SK-N-SH (cell line): Measurements from ENCODE around the gene LLGL2.

Source experiments
- EP300 ChIP-seq, 2 experiments: IDR thresholded peaks; 2 replicates each; pipeline versions ENCODE4 v1.4.0 to v1.6.1; 2012; ENCODE audit warnings: borderline replicate concordance in 1 of 2, low read depth in 1 of 2, low read length in 1 of 2
- MXI1 ChIP-seq: IDR thresholded peaks from 2 replicates; pipeline ENCODE4 v1.6.1; 2012; ENCODE audit warnings: mild to moderate bottlenecking, low read depth, low read length, improper control_type of control experiment
- POLR2AphosphoS5 ChIP-seq: IDR thresholded peaks from 2 replicates; pipeline ENCODE4 v1.6.1; 2012; ENCODE audit warnings: low read depth, low read length
- RAD21 ChIP-seq: IDR thresholded peaks from 2 replicates; pipeline ENCODE4 v1.6.1; 2012; ENCODE audit warnings: mild to moderate bottlenecking, low read length
- RCOR1 ChIP-seq: fragments of 150-350 bp; IDR thresholded peaks from 2 replicates; pipeline ENCODE4 v1.6.1; 2017; ENCODE audit warnings: antibody characterized with exemption, low read length
- RXRA ChIP-seq: IDR thresholded peaks from 2 replicates; pipeline ENCODE4 v1.4.0; 2012; ENCODE audit warnings: low read depth, mild to moderate bottlenecking, borderline replicate concordance
- SMC3 ChIP-seq: IDR thresholded peaks from 2 replicates; pipeline ENCODE4 v1.6.1; 2012; ENCODE audit warnings: low read depth, low read length, improper control_type of control experiment
- TEAD4 ChIP-seq: IDR thresholded peaks from 2 replicates; pipeline ENCODE4 v1.4.0; 2012; ENCODE audit warnings: mild to moderate bottlenecking, borderline replicate concordance; ENCODE audit not compliant: insufficient read depth
- YY1 ChIP-seq: IDR thresholded peaks from 2 replicates; pipeline ENCODE4 v1.4.0; 2012; ENCODE audit warnings: low read depth, mild to moderate bottlenecking
- TF ChIP-seq, protein P1 (sequence below): IDR thresholded peaks from 2 replicates; pipeline ENCODE4 v1.4.0; 2012; ENCODE audit warnings: low read depth
- TF ChIP-seq, protein P2 (sequence below): IDR thresholded peaks from 2 replicates; pipeline ENCODE4 v1.4.0; 2012; ENCODE audit warnings: low read depth, borderline replicate concordance
- TF ChIP-seq, protein P3 (sequence below): fragments of 200-600 bp; sonication (generic); IDR thresholded peaks from 2 replicates; pipeline ENCODE4 v1.6.1; 2017; ENCODE audit warnings: antibody characterized with exemption, mild to moderate bottlenecking, moderate library complexity
- TF ChIP-seq, protein P4 (sequence below): IDR thresholded peaks from 2 replicates; pipeline ENCODE4 v1.4.0; 2012; ENCODE audit warnings: low read depth, borderline replicate concordance
- TF ChIP-seq, protein P5 (sequence below): IDR thresholded peaks from 2 replicates; pipeline ENCODE4; 2012

DNA sequence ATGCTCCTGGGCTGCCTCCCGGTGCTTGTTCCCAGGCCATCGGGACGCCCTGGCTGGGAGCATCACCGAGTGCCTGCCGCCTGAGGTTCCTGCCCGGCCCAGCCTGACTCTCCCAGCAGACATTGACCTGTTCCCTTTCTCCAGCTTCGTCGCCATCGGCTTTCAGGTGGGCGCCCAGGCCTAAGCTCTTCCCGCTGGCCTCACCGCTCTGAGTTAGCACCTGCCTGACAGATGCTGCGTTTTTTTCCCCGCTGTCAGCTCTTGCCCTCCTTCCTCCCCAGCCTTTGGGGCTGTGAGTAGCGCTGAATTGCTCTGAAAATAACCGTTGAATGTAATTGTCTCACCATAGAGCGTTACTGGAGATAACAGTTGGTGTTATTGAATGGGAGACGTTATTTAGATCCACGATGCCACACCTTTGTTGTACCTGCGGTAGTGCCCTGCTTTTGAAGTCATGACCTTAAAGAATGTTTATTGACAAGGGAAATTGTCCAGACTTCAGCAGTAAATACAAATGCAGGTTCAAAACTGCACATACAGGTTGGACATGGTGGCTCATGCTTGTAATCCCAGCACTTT, 86.4 kb downstream of the LLGL2 start:
- TF ChIP-seq, protein P1, sequence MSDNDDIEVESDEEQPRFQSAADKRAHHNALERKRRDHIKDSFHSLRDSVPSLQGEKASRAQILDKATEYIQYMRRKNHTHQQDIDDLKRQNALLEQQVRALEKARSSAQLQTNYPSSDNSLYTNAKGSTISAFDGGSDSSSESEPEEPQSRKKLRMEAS = no peak
- TF ChIP-seq TEAD4 = no peak
- TF ChIP-seq, protein P2, sequence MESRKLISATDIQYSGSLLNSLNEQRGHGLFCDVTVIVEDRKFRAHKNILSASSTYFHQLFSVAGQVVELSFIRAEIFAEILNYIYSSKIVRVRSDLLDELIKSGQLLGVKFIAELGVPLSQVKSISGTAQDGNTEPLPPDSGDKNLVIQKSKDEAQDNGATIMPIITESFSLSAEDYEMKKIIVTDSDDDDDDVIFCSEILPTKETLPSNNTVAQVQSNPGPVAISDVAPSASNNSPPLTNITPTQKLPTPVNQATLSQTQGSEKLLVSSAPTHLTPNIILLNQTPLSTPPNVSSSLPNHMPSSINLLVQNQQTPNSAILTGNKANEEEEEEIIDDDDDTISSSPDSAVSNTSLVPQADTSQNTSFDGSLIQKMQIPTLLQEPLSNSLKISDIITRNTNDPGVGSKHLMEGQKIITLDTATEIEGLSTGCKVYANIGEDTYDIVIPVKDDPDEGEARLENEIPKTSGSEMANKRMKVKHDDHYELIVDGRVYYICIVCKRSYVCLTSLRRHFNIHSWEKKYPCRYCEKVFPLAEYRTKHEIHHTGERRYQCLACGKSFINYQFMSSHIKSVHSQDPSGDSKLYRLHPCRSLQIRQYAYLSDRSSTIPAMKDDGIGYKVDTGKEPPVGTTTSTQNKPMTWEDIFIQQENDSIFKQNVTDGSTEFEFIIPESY = no peak
- TF ChIP-seq, protein P3, sequence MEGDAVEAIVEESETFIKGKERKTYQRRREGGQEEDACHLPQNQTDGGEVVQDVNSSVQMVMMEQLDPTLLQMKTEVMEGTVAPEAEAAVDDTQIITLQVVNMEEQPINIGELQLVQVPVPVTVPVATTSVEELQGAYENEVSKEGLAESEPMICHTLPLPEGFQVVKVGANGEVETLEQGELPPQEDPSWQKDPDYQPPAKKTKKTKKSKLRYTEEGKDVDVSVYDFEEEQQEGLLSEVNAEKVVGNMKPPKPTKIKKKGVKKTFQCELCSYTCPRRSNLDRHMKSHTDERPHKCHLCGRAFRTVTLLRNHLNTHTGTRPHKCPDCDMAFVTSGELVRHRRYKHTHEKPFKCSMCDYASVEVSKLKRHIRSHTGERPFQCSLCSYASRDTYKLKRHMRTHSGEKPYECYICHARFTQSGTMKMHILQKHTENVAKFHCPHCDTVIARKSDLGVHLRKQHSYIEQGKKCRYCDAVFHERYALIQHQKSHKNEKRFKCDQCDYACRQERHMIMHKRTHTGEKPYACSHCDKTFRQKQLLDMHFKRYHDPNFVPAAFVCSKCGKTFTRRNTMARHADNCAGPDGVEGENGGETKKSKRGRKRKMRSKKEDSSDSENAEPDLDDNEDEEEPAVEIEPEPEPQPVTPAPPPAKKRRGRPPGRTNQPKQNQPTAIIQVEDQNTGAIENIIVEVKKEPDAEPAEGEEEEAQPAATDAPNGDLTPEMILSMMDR = no peak
- TF ChIP-seq MXI1 = no peak
- no peak for TF ChIP-seq RCOR1
- no peak for TF ChIP-seq POLR2AphosphoS5
- TF ChIP-seq EP300 (IDR thresholded peaks at IDR 0.05; ENCODE audit: borderline replicate concordance in 1 of 2, low read depth in 1 of 2, low read length in 1 of 2) = no peak
- no peak for TF ChIP-seq YY1
- no peak for TF ChIP-seq SMC3
- no peak for TF ChIP-seq RAD21
- TF ChIP-seq, protein P4, sequence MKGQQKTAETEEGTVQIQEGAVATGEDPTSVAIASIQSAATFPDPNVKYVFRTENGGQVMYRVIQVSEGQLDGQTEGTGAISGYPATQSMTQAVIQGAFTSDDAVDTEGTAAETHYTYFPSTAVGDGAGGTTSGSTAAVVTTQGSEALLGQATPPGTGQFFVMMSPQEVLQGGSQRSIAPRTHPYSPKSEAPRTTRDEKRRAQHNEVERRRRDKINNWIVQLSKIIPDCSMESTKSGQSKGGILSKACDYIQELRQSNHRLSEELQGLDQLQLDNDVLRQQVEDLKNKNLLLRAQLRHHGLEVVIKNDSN = no peak
- TF ChIP-seq, protein P5, sequence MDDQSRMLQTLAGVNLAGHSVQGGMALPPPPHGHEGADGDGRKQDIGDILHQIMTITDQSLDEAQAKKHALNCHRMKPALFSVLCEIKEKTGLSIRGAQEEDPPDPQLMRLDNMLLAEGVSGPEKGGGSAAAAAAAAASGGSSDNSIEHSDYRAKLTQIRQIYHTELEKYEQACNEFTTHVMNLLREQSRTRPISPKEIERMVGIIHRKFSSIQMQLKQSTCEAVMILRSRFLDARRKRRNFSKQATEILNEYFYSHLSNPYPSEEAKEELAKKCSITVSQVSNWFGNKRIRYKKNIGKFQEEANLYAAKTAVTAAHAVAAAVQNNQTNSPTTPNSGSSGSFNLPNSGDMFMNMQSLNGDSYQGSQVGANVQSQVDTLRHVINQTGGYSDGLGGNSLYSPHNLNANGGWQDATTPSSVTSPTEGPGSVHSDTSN = no peak
- no peak for TF ChIP-seq RXRA
